Measurements from ENCODE around the gene FBLN1.

DNA sequence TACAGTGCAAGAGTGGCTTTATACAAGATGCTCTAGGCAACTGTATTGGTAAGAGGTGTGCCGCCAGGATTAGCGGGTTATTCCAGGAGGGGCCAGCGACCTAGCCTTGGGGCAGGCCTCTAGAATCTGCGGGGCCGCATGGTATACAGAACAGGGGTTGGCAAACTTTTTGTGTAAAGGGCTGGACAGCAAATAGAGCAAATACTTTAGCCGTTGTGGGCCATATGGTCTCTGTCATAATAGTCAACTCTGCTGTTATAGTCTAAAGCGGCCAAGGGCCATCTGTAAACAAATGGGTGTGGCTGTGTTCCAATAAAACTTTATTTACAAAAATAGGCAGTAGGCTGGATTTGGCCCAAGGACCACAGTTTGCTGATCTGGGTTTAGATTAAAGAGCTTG is 32.6 kb downstream of the FBLN1 start:
- no peak for TF ChIP-seq POLR2AphosphoS5 (IDR thresholded peaks at IDR 0.05; ENCODE audit: low read depth, low read length)
- TF ChIP-seq POLR2A (IDR thresholded peaks at IDR 0.05; ENCODE audit: low read depth, low read length): no peak
- no peak for TF ChIP-seq TAF1 (IDR thresholded peaks at IDR 0.05; ENCODE audit: low read depth, low read length)
- TF ChIP-seq SPI1 (IDR thresholded peaks at IDR 0.05; ENCODE audit: low read depth, low read length): no peak
- TF ChIP-seq PAX5 (IDR thresholded peaks at IDR 0.05; ENCODE audit: insufficient read depth, low read length, severe bottlenecking): no peak
- TF ChIP-seq POU2F2 (IDR thresholded peaks at IDR 0.05; ENCODE audit: low read depth, low read length): no peak

Data from GM12891 (cell line).